HS-5 (cell line): ENCODE results near the gene CENPO.

Source experiments
- DNase-seq: peaks from one replicate; pipeline ENCODE4 v3.0.0-alpha.2; 2012; ENCODE audit warnings: low read depth

CENPO gene

DNA sequence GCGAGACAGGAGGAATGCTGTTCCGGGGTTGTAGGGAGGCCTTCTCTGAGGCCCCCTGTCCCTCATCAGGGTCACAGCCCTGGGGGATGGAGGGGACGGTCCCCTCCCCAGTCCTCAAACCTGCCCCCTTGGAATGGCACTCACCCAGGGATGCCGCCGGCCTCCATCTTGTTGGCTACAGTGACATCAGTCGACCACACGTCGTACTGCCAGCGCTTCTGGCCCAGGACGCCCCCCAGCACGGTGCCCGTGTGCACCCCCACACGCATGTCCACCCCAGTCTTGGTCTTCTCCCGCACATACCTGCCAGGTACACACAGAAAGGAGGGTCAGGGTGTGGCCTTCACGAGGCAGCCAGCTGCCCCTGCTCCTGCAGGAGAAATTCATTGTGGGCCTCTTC lies 46.5 kb downstream of the CENPO start:
- DNase-seq = no peak

GRCh38 chr2:24840164-24840869 lies 47.1 kb downstream of the CENPO start:
- no peak for DNase-seq

GRCh38 chr2:24840962-24841945 lies 48.0 kb downstream of the CENPO start:
- no peak for DNase-seq

DNA sequence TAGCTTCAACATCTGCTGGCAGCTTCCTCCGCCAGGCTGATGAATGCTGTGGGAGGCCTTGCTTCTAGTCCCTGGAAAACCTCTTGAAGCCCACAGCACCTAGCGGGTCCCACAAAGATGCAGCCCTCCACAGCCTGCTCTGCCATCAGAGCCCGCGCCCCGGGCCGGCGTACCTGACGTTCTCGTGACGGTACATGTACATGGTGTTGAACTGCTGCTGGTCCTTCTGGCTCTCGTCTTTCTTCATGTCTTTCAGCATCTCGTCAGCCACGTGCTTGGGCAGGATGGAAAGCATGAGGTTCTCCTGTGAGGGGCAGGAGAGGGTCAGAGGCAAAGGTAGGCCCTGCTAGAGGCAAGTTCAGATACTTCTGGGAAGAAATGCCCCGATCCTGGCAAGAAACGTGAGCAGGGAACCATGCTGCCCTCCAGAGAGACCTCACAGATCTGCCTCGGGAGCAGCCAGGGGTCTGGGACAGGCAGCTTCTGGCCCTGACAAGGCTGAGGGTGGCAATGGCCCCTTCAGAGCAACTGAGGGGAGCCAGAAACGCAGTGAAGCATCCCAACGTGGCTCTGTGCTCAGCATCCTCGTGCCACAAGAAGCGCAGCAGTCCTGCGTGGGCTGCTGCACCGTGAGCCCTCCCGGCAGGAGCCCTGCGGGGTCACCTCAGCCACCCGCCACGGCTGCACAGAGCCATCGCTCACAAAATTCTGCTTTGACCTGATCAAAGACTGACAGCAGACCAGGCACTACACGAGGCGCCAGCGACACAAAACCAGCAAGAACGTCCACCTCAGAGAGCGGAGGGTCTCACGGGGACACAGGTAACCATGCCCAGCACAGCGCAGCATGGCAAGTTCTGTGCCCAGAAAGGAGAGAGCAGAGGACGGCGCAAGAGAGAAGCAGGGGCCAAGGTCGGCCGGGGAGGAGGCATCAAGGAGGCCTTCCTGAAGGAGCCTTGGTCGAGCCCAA lies 49.1 kb downstream of the CENPO start:
- DNase-seq = no peak

DNA sequence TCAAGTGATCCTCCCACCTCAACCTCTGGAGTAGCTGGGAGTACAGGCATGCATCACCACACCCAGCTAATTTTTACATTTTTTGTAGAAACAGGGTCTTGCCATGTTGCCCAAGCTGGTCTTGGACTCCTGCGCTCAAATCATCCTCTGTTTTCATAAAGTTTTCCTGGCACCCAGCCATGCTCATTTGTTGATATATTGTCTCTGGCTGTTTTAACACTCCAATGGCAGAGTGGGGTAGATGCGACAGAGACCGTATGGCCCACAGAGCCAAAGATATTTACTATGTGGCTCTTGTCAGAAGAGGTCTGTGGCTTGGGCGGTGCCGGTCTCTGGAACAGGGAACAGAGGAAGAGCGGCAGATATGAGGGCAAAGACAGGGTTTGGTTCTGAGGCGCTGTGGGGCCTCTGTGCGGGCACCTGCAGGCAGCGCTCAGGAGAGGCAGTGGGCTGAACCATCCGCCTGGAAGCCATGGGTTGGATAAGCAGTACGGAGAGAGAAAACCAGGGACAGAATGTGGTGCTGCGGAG lies 50.2 kb downstream of the CENPO start:
- no peak for DNase-seq

GRCh38 chr2:24844023-24844685 lies 50.9 kb downstream of the CENPO start:
- DNase-seq = no peak

DNA sequence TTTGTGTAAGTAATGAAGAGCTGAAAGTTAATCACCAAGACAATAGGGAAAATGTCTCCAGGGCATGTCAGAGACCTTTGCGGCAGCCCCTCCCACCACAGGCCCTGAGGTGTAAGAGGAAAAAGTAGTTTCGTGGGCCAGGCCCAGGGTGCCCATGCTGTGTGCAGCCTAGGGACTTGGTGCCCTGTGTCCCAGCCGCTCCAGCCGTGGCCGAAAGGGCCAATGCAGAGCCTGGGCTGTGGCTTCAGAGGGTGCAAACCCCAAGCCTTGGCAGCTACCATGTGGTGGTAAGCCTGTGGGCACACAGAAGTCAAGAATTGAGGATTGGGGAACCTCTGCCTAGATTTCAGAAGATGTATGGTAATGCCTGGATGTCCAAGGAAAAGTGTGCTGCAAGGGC lies 52.5 kb downstream of the CENPO start:
- DNase-seq = no peak

GRCh38 chr2:24850944-24851343 lies 57.7 kb downstream of the CENPO start:
- DNase-seq = no peak

DNA sequence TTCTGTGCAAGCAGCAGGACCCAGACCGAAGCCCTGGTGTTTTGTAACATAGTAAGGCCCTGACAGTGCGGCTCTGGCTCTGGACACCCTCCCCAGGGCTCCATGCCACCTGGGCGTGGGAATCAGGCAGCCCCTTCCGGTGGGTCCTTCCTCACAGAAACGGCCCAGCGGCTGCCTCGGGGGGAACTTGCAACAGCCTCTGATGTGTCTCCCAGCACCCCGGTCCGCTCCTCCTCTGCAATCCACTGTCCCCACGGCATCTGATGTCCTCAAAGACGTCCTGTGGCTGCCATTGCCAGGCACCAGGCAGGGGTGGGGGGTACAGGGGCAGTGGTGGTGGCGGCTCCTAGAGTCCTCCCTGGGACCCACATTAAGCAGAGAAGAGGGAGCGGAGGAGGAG lies 58.8 kb downstream of the CENPO start:
- DNase-seq = no peak

DNA sequence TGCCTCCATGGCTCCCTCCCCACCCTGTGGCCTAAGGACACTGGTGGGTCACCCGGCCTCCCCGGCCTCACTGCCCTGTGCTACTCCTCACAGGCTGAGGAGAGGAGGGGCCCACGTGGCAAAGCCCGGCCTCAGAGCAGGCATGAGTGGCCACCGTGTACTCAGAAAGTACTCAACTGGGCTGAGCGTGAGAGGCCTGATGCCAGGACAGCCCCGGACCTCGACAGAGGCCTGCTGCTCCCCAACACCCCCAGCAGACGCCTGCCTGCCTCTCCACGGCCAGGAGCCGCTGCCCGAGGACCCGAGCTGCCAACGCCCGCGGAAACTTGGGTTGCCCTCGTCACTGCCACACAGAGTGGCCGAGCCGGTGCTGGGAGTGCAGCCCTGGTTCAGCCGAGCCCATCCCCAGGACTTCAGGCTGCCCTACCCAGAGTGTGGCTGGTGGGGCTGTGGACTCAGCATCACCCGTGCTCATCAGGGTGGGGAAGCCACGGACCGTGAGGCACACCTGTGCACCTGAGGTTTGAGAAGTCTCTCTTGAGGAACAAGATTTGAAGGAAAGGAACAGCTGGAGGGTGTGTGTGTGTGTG lies 59.3 kb downstream of the CENPO start:
- DNase-seq = no peak

- DNase-seq = no peak
Measured at GRCh38 chr2:24853046-24853445, 59.8 kb downstream of the CENPO start.

DNA sequence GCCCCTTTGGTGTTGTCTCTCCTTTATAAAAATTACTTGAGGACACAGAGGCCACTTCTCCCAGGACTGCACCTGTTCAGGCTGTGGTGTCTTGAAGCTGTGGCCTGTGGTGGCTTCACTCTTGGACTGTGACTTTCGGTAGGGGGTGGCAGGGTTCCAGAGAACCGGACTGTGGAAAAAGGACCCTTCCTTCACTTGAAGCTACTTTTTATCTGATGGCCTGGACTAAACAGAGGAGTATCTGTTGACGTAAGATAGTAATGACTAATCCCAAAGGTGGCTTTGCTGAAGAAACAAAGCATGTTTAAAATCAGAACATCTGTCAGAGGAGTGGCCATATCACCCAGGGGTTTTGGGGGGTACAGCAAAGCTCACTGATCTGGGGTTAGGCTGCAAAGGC lies 60.8 kb downstream of the CENPO start:
- DNase-seq = no peak

DNA sequence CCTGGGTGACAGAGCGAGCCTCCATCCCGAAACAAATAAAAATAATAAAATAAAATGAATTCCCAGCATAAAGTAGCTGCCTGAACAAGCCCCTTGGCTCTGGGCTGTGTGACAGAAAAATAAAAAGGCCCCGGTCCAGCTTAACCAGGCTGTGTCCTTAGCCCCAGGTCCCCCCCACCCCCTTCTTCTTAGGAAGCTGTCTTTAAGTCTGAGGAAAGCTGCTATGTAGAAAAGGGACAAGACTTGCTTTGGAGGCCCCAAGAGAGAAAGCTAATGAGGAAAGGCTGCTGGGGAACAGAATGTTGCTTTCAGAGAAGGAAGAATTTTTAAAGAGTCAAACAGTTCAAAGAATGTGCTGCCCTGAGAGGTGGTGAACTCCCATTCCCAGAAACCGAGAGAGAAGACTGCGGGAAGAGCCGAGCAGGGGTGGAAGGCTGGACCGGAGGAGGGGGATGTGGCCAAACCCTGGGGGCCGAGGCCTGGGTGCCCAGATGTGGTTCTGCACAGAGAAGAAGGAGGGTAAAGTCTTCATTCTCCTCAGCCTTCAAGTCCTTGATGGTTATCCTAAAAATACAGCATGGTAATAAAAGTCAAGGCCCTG lies 61.9 kb downstream of the CENPO start:
- DNase-seq = no peak

DNA sequence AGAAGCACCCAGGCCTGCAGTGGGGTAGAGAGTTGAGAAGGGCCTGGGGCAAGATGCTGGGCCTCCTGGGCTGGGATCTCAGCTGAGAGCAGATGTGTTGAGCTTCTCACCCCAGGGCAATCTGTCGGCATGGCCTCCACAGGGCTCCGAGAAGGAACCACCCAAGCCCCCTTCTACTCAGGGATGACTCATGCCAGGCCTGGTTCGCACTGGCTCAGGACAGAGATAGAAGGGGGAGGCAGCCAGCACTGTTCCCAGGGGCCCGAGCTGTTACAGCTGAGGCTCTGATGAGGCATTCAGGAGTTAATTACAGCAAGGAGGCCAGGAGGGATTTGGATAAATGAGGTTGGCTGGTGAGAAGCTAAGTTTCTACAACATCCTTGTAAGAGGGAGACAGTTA lies 62.5 kb downstream of the CENPO start:
- DNase-seq = no peak

GRCh38 chr2:24856791-24857211 lies 63.6 kb downstream of the CENPO start:
- DNase-seq = no peak

GRCh38 chr2:24857746-24858145 lies 64.5 kb downstream of the CENPO start:
- DNase-seq = no peak

GRCh38 chr2:24858996-24859395 lies 65.8 kb downstream of the CENPO start:
- DNase-seq = no peak

- no peak for DNase-seq
Measured at GRCh38 chr2:24859968-24860600, 66.9 kb downstream of the CENPO start.

GRCh38 chr2:24860631-24861030 lies 67.4 kb downstream of the CENPO start:
- DNase-seq = no peak

DNA sequence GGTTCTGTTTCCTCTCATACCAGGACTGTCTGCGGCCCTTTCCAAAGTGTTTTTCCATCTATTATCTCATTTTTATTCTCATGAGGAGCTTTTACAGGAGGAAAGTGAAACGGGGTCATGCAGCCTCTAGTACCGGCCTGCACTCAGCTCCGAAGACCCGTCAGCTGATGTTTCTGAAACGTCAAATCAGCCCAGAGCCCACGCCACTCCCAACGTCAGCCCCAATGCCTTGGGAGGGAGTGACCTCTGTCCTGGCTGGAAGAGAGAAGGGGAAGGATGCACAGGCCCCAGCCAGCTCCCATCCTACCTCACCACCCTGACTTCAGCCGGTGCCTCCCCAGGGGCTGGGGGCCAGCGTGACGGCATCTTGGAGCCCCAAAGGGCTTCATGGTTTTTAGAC lies 68.3 kb downstream of the CENPO start:
- DNase-seq = no peak
